GM21717 (cell line): ENCODE data around the gene PLGRKT.
"Not testable (repeated sequence)": the region's sequence is repeated elsewhere in the genome, so short reads cannot be mapped to it uniquely, and the experiment has no call there.

Experiments used
- ATAC-seq: cut with Tn5 transposase; IDR thresholded peaks from one replicate; pipeline ENCODE4 v1.9.1; 2021; ENCODE audit warnings: mild to moderate bottlenecking, moderate library complexity; ENCODE audit not compliant: unreplicated experiment

The PLGRKT gene

DNA sequence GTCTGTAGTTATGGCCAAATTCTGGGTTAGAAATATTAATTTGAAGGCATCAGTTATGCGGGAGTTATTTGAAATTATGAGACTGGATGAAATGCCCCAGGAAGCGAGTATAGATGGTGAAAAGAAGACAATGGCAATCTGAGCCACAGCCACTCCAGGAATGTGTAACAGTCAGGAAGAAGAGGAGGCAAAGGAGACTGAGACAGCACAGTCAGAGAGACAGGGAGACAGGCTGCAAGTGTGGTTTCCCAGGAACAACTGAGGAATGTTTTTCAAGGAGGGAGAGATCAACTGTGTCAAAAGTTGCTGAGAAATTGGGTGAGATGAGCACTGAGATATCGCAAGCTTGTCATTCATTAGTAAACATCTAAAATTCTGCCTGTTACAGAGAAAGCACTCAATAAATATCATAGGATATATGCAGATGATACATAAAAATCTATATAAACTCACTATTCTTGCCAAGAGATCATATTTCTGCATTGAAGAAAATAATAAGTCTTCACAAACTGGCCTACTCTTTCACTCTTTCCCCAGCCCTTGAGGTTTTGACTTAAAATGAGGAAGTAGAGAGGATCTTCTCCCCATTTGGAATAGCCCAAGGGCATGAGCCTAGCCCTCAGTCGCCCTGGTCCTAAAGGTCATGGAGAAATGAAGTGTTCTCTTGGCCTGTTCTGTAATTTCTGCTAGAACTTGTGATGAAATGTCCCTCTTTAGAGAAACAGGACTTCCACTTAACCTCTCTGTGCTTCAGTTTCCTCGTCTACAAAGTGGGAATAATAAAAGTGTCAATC, 49.5 kb downstream of the PLGRKT start:
- no peak for ATAC-seq

DNA sequence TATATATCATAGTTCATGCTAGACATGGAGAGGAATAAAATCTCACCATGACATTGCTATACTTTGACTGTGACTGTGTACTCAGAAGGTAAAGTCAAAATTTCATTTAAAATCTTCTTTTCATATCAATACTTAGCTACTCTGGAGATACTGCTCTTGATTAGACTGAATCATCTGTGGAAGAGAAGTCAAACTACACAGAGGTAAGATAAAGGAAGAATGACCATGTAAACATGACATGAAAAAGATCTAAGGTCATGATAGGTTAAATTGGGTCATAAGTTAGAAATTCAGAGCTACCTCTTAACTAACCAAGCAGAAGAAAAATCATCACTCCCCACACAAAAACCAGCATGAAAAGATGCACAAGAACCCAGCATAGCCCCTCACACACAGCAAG, 53.3 kb downstream of the PLGRKT start:
- no peak for ATAC-seq

DNA sequence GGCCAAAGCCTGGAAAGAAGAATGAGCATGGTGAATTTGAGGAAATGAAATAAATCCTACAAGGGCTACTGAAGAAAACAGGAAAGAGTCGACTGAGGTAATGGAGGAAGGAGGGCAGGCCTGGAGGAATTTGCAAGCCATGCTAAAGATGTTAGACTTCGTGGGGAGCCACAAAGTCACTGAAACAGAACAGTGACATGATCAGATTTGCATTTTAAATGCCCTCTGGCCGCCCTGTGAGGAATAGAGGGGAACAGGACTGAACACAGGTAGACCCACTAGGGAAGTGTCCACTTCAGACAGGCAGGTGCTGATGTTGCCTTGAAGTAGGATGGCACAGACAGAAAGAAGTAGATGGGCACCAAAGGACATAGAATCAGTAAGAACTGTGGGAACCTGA, 55.2 kb downstream of the PLGRKT start:
- no peak for ATAC-seq

DNA sequence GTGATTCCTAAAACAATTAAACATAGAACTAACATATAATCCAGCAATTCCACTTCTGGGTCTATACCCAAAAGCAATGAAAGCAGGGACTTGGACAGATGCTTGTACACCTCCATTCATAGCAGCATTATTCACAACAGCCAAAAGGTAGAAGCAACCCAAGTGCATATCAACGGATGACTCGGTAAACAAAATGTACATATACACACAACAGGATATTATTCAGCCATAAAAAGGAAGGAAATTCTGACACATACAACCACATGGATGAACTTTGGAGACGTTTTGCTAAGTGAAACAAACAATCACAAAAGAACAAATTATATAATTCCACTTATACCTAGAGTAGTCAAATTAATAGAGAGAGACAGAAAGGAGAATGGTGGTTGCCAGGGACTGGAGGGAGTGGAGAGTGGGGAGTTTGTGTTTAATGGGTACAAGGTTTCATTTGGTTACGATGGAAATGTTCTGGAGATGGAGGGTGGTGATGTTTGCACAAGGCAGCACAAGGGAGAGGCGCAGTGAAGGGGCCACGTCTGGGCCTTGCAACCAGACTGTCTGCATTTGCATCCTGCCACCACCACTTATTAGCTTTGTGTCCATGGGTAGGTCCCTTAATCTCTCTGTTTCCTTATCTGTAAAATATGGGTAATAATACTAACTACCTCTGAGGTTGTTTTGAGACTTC, 61.8 kb downstream of the PLGRKT start:
- no peak for ATAC-seq

DNA sequence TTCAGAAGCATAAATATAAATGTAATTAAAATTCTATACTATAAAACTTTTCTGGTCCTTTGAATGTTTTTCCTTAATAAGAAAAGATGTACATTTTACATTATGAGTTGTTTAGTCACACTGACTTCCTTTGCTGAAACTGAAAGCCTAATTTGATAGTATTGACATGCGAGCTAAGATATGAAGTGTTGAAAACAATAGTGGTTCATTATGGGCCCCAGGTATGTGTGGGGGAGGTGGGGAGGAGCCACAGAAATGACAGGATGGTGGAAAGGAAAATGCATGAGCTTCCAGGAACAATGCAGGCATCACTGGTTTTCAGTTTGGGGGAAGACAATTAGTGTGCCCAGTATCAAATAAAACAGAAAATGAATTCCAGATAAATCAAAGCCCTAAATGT, 62.6 kb downstream of the PLGRKT start:
- no peak for ATAC-seq

DNA sequence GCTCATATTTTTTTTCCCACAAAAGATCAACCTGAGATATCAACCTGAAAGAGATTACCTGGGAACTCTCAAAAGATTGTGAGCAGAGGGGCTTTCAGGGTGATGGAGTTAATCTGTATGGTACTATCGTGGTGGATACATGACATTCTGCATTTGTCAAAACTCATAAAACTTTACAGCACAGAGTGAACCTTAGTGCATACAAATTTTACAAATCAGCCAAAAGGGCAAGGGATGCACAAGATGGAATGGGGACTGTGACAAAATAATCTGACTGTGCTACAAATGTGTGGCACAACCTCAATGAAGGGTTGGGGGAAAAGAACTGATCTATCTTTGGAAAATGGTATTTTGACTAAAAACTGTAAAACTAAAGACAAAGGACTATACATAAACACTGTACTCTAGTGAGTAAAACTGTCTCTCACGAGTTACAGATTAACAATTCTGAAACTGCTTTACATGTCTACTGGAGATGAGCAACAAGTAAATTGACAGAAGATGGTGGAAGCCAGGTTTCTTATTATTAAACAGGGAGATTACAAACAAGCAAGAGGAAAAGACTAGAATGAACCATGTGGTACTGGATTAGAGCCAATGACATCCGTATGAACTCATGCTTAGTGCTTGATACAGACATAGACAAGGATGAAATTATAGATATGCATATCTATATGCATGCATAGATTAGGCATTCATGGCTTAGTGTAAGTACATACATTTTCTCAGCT, 73.3 kb downstream of the PLGRKT start:
- peak; percentile 89 for ATAC-seq

DNA sequence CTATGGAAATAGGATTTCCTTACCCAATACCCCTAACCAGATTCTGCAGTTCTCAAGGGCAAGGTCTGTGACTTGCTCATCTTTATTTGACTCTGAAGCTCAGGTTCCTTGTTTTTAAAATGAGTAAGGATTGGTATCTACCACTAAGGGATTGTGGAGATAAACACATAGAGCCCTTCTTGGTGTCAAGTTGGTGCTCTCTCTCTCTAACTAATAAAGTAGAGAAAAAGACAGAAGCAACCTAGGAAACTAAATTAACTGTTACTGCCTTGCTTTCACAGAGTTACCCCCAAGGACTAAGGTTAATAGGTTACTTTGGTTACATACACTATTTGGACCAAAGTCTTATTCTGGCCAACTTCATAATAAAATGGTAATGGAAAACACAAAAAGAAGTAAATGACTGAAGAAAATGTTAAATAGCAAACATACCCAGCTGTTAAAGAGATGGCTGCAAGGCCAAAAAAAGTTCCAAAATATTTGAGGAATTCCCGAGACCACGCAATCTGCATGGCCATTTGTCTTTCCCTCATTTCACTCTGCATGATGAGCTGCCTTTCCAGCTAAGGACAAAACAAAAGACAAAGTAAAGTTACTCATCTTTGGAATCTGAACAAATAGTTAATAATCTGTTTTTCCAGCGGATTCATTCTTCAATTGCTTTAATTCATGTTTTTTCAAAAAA, 76.3 kb downstream of the PLGRKT start:
- no peak for ATAC-seq

DNA sequence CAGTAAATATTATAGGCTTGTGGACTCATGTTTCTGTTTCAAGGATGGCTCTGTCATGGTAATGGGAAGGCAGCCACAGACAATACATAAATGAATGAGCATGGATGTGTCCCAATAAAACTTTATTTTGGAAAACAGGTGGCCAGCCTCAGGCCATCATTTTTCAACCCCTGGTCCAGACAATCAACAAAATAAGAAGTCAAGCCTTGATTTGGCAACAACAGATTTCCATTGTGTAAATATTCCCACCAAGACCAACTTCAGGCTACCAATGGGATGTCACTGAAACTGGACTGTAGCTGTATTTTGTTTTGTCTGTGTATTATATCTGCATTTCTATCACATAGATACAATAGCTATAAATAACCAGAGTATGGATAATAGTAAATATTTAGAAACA, 77.4 kb downstream of the PLGRKT start:
- ATAC-seq, result no peak

DNA sequence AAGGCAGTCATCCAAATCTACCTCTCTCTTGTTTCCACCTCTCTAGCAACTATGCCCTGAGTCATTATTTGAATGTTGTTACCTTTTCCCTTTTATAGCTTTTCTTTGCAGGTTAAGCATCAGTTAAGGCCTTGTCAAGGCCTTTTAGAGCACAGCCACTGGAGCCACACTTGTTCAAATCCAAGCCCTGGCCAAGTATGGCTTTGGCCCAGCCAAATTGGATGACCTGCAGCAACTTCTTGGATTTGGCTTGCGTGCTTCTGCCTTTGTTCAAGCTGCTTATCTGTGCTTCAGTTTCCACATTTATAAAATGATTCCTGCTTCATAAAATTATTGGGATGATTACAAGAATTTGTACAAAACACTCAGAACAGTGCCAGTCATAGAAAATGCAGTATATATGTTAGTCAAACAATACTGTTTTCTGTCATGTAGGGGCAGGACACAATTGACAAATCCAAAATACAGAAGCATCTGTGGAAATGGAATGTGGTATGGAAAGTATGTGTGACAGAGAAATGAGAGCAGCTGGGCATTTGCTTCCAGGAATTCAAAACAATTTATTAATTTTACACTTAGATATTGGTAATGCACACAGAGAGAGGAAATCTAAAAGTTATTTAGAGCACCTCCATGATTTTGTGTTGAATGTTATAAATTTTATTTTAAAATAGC, 80.2 kb downstream of the PLGRKT start:
- no peak for ATAC-seq

DNA sequence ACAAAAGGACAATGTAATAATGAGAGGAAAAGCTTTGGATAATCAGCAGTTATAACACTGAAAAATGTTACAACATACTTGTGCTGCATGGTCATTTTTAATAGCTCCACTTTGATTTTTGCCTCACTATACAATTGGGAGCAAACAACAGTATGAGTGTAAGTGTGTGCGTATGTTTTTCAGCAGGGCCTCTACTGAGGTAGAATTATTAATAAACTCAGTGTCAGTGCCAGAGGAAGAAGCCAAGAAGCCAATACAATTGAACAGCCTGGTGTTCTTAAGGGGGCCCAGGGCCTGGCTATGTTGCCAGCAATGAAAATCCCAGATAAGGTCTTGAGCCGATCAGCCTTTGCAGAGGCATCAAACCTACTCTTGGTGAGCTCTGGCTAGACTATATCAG, 81.9 kb downstream of the PLGRKT start:
- ATAC-seq, result no peak

DNA sequence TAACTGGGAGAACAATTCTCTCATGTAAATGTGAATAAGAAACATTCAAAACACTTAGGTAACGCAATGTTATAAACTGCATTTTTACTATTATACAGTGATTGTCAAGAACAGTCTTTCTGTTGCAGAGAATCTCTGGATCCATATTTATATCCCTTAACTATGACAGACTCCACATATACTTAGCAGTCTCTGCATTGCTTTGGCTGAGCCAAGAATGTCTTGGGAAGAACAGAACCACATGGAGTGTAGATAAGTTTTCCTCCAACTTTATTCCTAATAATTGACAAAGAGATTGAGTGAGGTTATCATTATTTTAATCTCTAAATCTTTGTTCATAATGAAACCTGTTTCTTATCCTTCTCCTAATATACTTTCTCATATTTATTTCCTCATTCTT, 82.5 kb downstream of the PLGRKT start:
- no peak for ATAC-seq

DNA sequence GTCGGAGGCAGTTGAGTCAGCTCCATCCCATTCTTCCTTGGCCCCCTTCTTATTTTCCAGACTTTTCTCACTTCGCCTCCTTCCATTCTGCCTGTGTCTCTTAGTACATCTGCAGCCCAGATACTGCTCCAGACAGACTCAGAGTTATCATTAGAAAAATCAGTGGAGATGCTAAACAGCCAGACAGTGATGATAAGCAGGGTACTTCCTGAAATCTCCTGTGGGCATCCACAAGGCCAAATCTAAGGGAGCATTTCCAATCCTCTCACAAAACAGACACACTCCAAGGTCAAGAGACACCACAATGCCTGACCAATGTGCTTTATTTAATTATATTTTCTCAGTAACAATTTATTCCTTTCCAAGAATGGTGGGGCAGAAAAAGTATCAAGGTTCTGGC, 83.5 kb downstream of the PLGRKT start:
- no peak for ATAC-seq

DNA sequence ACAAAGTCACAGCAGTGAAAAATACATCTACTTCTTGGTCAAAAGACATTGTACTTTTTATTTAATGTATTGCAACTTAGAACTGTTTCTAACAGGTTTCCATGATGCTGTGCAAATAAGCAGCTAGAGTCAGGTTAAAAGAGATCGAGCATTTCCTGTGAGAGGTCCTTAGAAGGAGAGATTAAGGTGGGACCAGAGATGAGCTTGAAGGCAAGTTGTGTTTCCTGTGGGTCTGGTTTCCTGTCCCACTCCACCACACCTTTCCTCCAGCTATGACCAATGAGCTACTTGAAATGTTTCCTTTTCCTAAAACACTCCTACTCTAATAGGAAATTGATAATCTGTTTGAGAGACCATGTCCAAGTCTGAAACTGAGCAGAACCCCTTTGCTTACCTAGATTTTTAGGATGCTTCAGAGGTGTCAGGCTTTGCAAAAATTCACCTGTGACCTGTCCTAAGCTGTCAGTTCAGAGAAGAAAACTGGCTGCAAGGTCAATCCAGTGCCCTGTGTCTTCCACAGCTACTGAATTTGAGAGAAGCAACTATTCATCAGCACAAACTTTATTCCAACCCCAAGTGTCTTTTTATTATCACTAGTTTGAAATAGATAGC, 85.0 kb downstream of the PLGRKT start:
- no peak for ATAC-seq

DNA sequence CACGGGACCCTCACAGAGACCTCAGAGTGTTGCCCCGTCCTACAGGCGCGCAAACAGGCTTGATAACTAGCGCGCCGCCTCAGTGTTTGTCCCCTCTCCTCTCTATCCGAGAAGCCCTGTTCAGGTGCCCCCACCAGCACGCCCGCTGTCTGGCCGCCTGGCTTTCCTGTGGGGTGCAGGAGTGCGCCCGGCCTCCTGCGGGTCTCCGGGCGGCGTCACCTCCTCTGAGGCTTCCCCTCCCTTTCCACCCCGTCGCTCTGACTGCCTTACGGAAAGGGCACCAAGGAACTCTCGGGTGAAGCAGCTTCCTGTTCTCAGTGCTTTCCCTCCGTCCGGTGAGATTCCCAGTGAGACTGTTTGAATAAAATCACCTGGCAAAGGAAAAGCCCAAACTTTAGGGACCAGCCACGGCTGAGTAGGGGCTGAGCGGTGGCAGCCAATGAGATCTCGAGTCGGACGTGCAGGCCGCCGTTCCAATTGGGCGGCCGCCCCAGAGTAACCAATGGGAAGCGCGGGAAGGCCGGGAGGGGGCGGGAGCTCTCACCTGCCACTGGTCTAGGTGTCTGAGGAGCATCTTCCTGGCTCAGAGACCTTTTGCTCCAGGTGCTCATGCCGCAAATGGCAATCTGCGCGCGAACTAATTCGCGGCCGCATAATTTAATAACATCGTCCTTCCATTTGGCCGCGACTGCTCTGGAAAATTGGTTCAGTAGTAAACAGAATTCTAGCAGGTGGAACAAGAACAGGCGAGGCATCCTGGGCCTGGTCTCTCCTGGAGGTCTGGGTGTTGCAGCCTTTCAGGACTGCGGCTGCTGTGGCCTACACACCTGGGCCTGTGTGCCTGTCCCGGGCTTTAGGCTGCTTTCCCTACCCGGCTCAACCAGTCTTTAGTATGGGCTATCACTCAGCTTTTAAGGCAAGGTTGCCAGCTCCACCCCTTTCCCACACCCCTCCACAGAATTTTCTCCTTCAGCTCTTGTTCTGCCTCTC, 98.4 kb downstream of the PLGRKT start, which contains the start of gene RLN1:
Gene RLN1, minus strand, starts transcription at position 885 of the 990 bp plus-strand sequence. Its CDS starts 130 bp downstream, at position 755.
- ATAC-seq, result peak; percentile 99

DNA sequence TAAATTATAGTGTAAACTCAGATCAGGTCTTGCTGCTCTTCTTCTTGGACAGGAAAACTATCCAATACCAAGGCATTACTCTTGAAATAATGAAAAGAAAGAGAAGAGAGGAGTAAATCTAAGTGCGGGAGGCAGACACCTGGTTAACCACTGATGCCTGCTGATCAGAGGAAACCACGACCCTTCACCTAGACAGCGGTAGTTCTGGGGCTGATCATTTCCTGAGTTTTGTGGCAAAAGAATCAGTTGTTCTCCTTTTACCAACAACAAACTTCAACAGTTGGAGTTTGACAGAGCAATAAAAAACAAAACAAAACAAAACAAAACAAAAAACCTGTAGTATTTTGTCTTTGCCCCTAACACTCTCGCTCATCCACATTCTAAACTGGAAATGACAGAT, 101.0 kb downstream of the PLGRKT start:
- ATAC-seq, result no peak

DNA sequence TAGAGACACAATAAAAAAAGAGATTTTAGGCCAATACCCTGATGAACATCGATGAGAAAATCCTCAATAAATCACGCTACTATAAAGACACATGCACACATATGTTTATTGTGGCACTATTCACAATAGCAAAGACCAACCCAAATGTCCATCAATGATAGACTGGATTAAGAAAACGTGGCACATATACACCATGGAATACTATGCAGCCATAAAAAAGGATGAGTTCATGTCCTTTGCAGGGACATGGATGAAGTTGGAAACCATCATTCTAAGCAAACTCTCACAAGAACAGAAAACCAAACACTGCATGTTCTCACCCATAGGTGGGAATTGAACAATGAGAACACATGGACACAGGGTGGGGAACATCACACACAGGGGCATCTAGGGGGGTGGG, 106.4 kb downstream of the PLGRKT start:
- not testable (repeated sequence) for ATAC-seq

DNA sequence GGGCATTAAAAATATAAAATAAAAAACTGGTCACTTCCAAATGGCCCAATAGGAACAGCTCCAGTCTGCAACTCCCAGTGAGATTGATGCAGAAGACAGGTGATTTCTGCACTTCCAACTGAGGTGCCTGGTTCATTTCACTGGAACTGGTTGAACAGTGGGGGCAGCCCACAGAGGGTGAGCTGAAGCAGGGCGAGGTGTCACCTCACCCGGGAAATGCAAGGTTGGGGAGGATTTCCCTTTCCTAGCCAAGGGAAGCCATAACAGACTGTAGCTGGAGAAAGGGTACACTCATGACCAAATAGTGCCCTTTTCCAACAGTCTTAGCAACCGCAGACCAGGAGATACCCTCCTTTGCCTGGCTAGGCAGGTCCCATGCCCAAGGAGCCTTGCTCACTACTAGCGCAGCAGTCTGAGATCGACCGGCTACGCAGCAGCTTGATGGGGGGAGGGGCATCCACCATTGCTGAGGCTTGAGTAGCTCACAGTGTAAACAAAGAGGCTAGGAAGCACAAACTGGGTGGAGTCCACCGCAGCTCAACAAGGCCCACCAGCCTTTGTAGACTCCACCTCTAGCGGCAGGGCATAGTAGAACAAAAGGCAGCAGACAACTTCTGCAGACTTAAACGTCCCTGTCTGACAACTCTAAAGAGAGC, 110.7 kb downstream of the PLGRKT start:
- ATAC-seq, result no peak

DNA sequence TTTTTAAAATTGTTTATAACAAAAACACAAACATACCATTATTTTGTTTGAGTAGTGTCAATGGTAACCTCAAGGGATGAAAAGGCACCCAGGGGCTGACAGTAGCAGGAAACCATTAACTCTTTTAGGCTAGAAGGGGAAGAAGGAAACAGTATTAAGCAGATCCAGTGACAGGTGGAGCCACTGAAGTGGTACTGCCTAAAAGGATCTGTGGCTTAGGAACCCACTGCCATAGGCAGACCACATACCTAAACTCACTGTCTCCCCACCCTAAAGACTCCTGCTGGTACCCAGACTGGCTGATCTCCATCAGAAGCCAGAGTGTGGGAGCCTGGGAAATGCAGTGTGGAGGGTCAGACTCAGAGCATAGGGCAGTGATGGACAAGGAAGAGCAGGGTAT, 111.5 kb downstream of the PLGRKT start:
- no peak for ATAC-seq
